ENCODE measurements around the gene PGAM5. TPM values are rescaled to one million over a fixed set of nuclear protein-coding genes. Genes with fewer than 3 reads are reported as not detected.

Gene PGAM5
- polyA plus RNA-seq, 3 donors from 2014 or later, result 12.1 to 19.6 (median 18.7) TPM

Other genes with a start within 250 kb of the PGAM5 start
- gene FBRSL1, start 220.7 kb upstream of the PGAM5 start, polyA plus RNA-seq, result under 1 TPM in 2 of 3 donors, not detected in 1; 0.54 to 0.63 TPM
- gene LRCOL1, start 100.3 kb upstream of the PGAM5 start, polyA plus RNA-seq, result not detected
- gene P2RX2, start 92.1 kb upstream of the PGAM5 start, polyA plus RNA-seq, result not detected
- gene POLE, start 23.5 kb upstream of the PGAM5 start, polyA plus RNA-seq, result 1 to 10 TPM; 2.2 to 8.8 (median 2.3) TPM
- 10 to 100 TPM; 12.5 to 18.2 (median 17.3) TPM for gene PXMP2, start 23.3 kb upstream of the PGAM5 start, polyA plus RNA-seq
- gene ANKLE2, start 51.0 kb downstream of the PGAM5 start, polyA plus RNA-seq, result 10 to 100 TPM; 14.4 to 26.7 (median 22.3) TPM
- gene GOLGA3, start 118.0 kb downstream of the PGAM5 start, polyA plus RNA-seq, result 10 to 100 TPM in 1 of 3 donors, 1 to 10 TPM in 1, under 1 TPM in 1; 0.69 to 21.9 (median 3.8) TPM
- 10 to 100 TPM; 28.9 to 66.5 (median 31.5) TPM for gene CHFR, start 176.8 kb downstream of the PGAM5 start, polyA plus RNA-seq
- 1 to 10 TPM in 1 of 3 donors, under 1 TPM in 1, not detected in 1; 0.92 to 1.6 TPM for gene ZNF605, start 245.5 kb downstream of the PGAM5 start, polyA plus RNA-seq